ENCODE measurements around the gene CMTM4.
"Not testable (repeated sequence)": the region's sequence is repeated elsewhere in the genome, so short reads cannot be mapped to it uniquely, and the experiment has no call there.

- TF ChIP-seq CTCF (conservative IDR thresholded peaks at IDR 0.05; ENCODE audit: low read length); EZH2phosphoT487 (IDR thresholded peaks at IDR 0.05; ENCODE audit: borderline replicate concordance): not testable (repeated sequence)
Measured at GRCh38 chr16:66567270-66567669, 129.3 kb downstream of the CMTM4 start.
